ENCODE data around the gene TSSC4.

- TF ChIP-seq, protein P1, sequence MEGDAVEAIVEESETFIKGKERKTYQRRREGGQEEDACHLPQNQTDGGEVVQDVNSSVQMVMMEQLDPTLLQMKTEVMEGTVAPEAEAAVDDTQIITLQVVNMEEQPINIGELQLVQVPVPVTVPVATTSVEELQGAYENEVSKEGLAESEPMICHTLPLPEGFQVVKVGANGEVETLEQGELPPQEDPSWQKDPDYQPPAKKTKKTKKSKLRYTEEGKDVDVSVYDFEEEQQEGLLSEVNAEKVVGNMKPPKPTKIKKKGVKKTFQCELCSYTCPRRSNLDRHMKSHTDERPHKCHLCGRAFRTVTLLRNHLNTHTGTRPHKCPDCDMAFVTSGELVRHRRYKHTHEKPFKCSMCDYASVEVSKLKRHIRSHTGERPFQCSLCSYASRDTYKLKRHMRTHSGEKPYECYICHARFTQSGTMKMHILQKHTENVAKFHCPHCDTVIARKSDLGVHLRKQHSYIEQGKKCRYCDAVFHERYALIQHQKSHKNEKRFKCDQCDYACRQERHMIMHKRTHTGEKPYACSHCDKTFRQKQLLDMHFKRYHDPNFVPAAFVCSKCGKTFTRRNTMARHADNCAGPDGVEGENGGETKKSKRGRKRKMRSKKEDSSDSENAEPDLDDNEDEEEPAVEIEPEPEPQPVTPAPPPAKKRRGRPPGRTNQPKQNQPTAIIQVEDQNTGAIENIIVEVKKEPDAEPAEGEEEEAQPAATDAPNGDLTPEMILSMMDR (IDR thresholded peaks at IDR 0.05; ENCODE audit: low read depth, low read length) = no peak
- no peak for TF ChIP-seq EZH2phosphoT487 (IDR thresholded peaks at IDR 0.05; ENCODE audit: low read depth)
Observed at GRCh38 chr11:2424811-2425495, 24.4 kb downstream of the TSSC4 start.
